Measurements from ENCODE around the gene DHX8.

DNA sequence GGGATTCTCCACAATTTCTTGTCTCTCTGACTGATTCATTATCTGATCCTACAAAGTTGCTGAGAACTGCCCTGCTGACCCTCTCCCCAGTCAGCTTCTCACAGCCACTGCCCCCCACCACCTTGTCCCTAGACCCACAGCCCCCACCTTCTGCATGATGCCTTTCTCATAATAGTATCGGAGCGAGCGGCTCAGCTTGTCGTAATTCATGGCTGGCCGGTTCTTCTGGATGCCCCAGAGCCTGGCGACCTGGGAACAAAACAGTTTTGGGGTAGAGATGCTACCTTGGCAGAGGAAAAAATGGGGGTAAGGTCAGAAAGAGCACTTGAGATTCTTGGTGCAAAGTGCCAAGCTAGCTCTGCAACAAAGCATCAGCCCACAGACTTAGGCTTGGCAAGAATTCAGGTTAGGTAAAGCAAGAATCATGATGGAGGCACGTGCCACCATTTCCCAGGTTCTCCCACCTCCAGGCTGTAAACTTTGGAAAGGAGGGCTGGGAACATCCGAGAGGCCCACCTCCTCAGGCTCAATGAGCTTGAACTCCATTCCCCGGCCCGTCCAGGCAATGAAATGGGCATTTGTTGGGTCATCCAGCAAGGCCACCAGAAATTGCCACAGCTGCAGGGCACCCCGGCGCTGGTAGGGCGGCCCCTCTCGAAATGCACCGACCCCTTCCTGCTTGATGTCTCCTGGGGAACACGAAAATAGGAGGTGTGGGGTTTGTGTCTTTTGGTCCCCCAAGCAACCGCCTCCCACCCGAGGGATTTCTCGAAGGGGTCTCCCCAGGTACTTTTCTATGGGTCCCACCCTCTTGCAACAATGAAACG is 45.4 kb downstream of the DHX8 start:
- TF ChIP-seq, protein P1, sequence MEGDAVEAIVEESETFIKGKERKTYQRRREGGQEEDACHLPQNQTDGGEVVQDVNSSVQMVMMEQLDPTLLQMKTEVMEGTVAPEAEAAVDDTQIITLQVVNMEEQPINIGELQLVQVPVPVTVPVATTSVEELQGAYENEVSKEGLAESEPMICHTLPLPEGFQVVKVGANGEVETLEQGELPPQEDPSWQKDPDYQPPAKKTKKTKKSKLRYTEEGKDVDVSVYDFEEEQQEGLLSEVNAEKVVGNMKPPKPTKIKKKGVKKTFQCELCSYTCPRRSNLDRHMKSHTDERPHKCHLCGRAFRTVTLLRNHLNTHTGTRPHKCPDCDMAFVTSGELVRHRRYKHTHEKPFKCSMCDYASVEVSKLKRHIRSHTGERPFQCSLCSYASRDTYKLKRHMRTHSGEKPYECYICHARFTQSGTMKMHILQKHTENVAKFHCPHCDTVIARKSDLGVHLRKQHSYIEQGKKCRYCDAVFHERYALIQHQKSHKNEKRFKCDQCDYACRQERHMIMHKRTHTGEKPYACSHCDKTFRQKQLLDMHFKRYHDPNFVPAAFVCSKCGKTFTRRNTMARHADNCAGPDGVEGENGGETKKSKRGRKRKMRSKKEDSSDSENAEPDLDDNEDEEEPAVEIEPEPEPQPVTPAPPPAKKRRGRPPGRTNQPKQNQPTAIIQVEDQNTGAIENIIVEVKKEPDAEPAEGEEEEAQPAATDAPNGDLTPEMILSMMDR (IDR thresholded peaks at IDR 0.05), result no peak
- TF ChIP-seq EZH2phosphoT487 (IDR thresholded peaks at IDR 0.05), result no peak

All from neural progenitor cell (in vitro differentiated cells).